Putamen (tissue), 1 donor: ENCODE results near the gene BPIFB4.
"Not testable (repeated sequence)": the region's sequence is repeated elsewhere in the genome, so short reads cannot be mapped to it uniquely, and the experiment has no call there.

Experiments
- DNase-seq: peaks from one replicate; pipeline ENCODE4 v3.0.0-alpha.2; 2016; ENCODE audit warnings: low spot score

Gene BPIFB4

GRCh38 chr20:33119725-33120720, 40.6 kb downstream of the BPIFB4 start:
- DNase-seq: no peak

GRCh38 chr20:33120934-33121333, 41.5 kb downstream of the BPIFB4 start:
- no peak for DNase-seq

GRCh38 chr20:33122297-33122696, 42.9 kb downstream of the BPIFB4 start:
- DNase-seq: not testable (repeated sequence)

GRCh38 chr20:33124261-33124660, 44.8 kb downstream of the BPIFB4 start:
- no peak for DNase-seq

- no peak for DNase-seq
Measured at GRCh38 chr20:33124994-33125393, 45.6 kb downstream of the BPIFB4 start.

- no peak for DNase-seq
Measured at GRCh38 chr20:33125983-33126382, 46.5 kb downstream of the BPIFB4 start.

GRCh38 chr20:33127422-33128097, 48.1 kb downstream of the BPIFB4 start:
- no peak for DNase-seq

GRCh38 chr20:33130568-33131061, 51.2 kb downstream of the BPIFB4 start:
- DNase-seq: no peak

GRCh38 chr20:33131949-33132473, 52.6 kb downstream of the BPIFB4 start:
- no peak for DNase-seq

GRCh38 chr20:33132513-33133372, 53.3 kb downstream of the BPIFB4 start:
- DNase-seq: no peak

- no peak for DNase-seq
Measured at GRCh38 chr20:33133373-33133941, 54.0 kb downstream of the BPIFB4 start.

GRCh38 chr20:33137195-33137594, 57.8 kb downstream of the BPIFB4 start:
- no peak for DNase-seq

GRCh38 chr20:33139467-33139866, 60.0 kb downstream of the BPIFB4 start:
- DNase-seq: no peak

- no peak for DNase-seq
Measured at GRCh38 chr20:33145521-33145920, 66.1 kb downstream of the BPIFB4 start.

- DNase-seq: no peak
Measured at GRCh38 chr20:33147299-33147698, 67.9 kb downstream of the BPIFB4 start.

GRCh38 chr20:33148040-33148439, 68.6 kb downstream of the BPIFB4 start:
- DNase-seq: no peak

GRCh38 chr20:33154252-33154651, 74.8 kb downstream of the BPIFB4 start:
- no peak for DNase-seq

- no peak for DNase-seq
Measured at GRCh38 chr20:33158637-33159385, 79.4 kb downstream of the BPIFB4 start.

- DNase-seq: no peak
Measured at GRCh38 chr20:33159713-33160112, 80.3 kb downstream of the BPIFB4 start.

- no peak for DNase-seq
Measured at GRCh38 chr20:33160681-33161080, 81.2 kb downstream of the BPIFB4 start.
